CD4-positive, alpha-beta T cell (primary cell): ENCODE data around the gene CACHD1. TPM values are rescaled to one million over a fixed set of nuclear protein-coding genes. Genes with fewer than 3 reads are reported as not detected.

Source experiments
- ATAC-seq: fragments of 200-7000 bp; cut with Tn5 transposase; one replicate; pipeline ENCODE4 v1.10.0; 2022; ENCODE audit warnings: mild to moderate bottlenecking; ENCODE audit not compliant: poor library complexity
- CTCF ChIA-PET: fragments of 350-600 bp; sonication (Branson Sonifier 250); formaldehyde crosslinking; loops from one replicate; lab custom pipeline; 2021; ENCODE audit warnings: antibody characterized with exemption, inconsistent platforms; lab: Charles Lee
- POLR2A ChIA-PET: fragments of 350-600 bp; sonication (Branson Sonifier 250); formaldehyde crosslinking; loops from one replicate; lab custom pipeline; 2021; ENCODE audit warnings: antibody characterized with exemption, inconsistent platforms; lab: Charles Lee
- DNase-seq, 14 experiments: peaks; one replicate each; pipeline ENCODE4 v3.0.0-alpha.2; 2013 to 2020; ENCODE audit warnings: mixed read lengths in 2 of 14
- H3K27ac ChIP-seq, 2 donors: one replicate each; pipeline versions ENCODE4 v1.5.1 to v1.7.0; 2013; ENCODE audit warnings: low read length in 2 of 2, low read depth in 1 of 2, mild to moderate bottlenecking in 1 of 2
- H3K27me3 ChIP-seq, 2 experiments: 1 replicate in 1 of 2; 2 replicates in 1 of 2; pipeline versions ENCODE4 v1.6.1 to v1.7.0; 2013; ENCODE audit warnings: low read length in 2 of 2, control low read depth in 1 of 2, mild to moderate bottlenecking in 1 of 2, moderate library complexity in 1 of 2; ENCODE audit not compliant: insufficient read depth in 2 of 2, control insufficient read depth in 1 of 2
- H3K36me3 ChIP-seq: one replicate; pipeline ENCODE4 v1.6.1; 2013; ENCODE audit warnings: low read length, control low read depth; ENCODE audit not compliant: insufficient read depth
- H3K4me1 ChIP-seq: one replicate; pipeline ENCODE4 v1.6.1; 2013; ENCODE audit warnings: low read length, control low read depth; ENCODE audit not compliant: insufficient read depth
- H3K4me3 ChIP-seq: one replicate; pipeline ENCODE4 v1.5.1; 2013; ENCODE audit warnings: mild to moderate bottlenecking, low read length, moderate library complexity
- H3K9me3 ChIP-seq, 2 experiments: 1 replicate in 1 of 2; 2 replicates in 1 of 2; pipeline versions ENCODE4 v1.6.1 to v1.7.0; 2013; ENCODE audit warnings: low read length in 2 of 2, mild to moderate bottlenecking in 2 of 2, control low read depth in 1 of 2, moderate library complexity in 1 of 2; ENCODE audit not compliant: control insufficient read depth in 1 of 2, insufficient read depth in 1 of 2
- H3K27ac Mint-ChIP-seq: one replicate; pipeline ENCODE4 v1.8.0; 2020; ENCODE audit warnings: mixed read lengths
- H3K27me3 Mint-ChIP-seq: one replicate; pipeline ENCODE4 v1.8.0; 2021; ENCODE audit warnings: mixed read lengths
- H3K36me3 Mint-ChIP-seq: one replicate; pipeline ENCODE4 v1.8.0; 2021; ENCODE audit warnings: low read depth, mixed read lengths
- H3K4me1 Mint-ChIP-seq: one replicate; pipeline ENCODE4 v1.8.0; 2021; ENCODE audit warnings: low read depth, mixed read lengths
- H3K4me3 Mint-ChIP-seq: one replicate; pipeline ENCODE4 v1.8.0; 2020; ENCODE audit warnings: mild to moderate bottlenecking, mixed read lengths
- H3K9me3 Mint-ChIP-seq: one replicate; pipeline ENCODE4 v1.8.0; 2020; ENCODE audit warnings: mixed read lengths
- intact Hi-C, 2 experiments: fragments of 100-400 bp; cut with DNase I in 1 of 2; cut with micrococcal nuclease in 1 of 2; formaldehyde crosslinking; loops; one replicate each; pipeline versions ENCODE4 v1.15.1 to v1.9.0; 2023 to 2025; cut with DNase I, micrococcal nuclease
- total RNA-seq, 174 experiments: library from RNA in 2 of 174; stranded (reverse) in 2 of 174; gene quantifications; one replicate each; pipeline ENCODE4 v1.2.3 and lab custom pipeline; 2021 to 2026
- TF ChIP-seq, protein P1 (sequence below): fragments of 200-600 bp; IDR thresholded peaks from one replicate; pipeline ENCODE4 v1.8.0; 2022; ENCODE audit warnings: antibody characterized with exemption, mild to moderate bottlenecking

The CACHD1 gene
- total RNA-seq, 2 experiments from 2014 or later = 6.2 to 7.1 TPM

DNA sequence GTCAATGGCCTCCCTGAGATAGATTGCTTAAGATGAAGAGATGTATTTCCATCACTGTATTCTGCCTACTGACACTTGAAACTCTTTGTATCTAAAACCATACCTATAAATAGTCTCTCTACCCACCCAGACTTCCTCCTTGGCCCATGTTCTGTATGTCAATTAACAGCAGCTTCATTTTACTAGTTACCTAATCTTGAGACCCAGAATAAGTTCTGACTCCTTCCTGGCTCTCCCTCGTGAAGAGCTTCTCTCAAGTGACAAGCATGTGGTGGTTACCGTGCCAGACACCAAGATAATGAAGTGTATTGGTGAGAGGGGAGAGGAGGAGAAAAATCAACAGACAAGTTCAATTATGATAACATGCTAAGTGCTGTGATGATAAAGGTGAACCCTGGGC lies 146.1 kb downstream of the CACHD1 start:
- H3K27me3 ChIP-seq = peaks cover 0 to 5% of the 10 kb centered on the region in 2 experiments
- peaks cover 7% of the 10 kb centered on the region for H3K36me3 Mint-ChIP-seq
- H3K27me3 Mint-ChIP-seq = no peaks in the 10 kb centered on the region
- no peaks in the 10 kb centered on the region for H3K4me1 ChIP-seq
- TF ChIP-seq, protein P1, sequence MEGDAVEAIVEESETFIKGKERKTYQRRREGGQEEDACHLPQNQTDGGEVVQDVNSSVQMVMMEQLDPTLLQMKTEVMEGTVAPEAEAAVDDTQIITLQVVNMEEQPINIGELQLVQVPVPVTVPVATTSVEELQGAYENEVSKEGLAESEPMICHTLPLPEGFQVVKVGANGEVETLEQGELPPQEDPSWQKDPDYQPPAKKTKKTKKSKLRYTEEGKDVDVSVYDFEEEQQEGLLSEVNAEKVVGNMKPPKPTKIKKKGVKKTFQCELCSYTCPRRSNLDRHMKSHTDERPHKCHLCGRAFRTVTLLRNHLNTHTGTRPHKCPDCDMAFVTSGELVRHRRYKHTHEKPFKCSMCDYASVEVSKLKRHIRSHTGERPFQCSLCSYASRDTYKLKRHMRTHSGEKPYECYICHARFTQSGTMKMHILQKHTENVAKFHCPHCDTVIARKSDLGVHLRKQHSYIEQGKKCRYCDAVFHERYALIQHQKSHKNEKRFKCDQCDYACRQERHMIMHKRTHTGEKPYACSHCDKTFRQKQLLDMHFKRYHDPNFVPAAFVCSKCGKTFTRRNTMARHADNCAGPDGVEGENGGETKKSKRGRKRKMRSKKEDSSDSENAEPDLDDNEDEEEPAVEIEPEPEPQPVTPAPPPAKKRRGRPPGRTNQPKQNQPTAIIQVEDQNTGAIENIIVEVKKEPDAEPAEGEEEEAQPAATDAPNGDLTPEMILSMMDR = no peak
- intact Hi-C loops = no loop called here
- H3K27ac Mint-ChIP-seq = no peak overlapping the region
- no peak for ATAC-seq
- peaks cover 4% of the 10 kb centered on the region for H3K9me3 Mint-ChIP-seq
- peaks cover 14% of the 10 kb centered on the region for H3K4me1 Mint-ChIP-seq
- H3K36me3 ChIP-seq = no peaks in the 10 kb centered on the region
- no peak overlapping the region for H3K4me3 ChIP-seq
- no peak for DNase-seq
- H3K27ac ChIP-seq = no peak overlapping the region
- H3K4me3 Mint-ChIP-seq = no peak overlapping the region
- H3K9me3 ChIP-seq = peaks cover 0 to under 1% of the 10 kb centered on the region in 2 experiments
- ChIA-PET POLR2A (interaction anchor here (0.7 kb wide), 2 partner anchors 25 to 363 kb away, joined by 3 read pairs; no protein-coding TSS in a partner anchor), CTCF (no interaction called here)

DNA sequence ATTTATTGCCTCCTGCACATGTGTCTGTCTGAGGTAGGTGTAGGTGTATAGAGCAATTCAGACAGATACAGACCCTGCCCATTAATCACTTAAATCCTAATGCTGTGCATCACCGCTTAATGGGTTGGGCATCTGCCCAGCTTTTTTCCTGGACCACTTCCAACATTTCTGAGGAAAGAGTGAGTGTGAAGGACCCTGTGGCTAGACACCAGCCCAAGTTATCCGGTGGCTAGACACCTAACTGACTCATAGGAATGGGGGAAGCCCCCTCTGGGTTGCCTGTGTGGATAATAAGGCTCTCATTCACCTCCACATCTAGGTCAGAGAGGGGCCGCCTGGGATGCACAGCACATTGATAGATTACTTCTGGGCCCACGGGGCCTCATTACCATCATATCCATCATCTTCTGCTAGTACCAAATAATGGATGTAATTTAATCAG lies 153.8 kb downstream of the CACHD1 start:
- Histone ChIP-seq H3K27me3 (no peaks in the 10 kb centered on the region), H3K4me3 (no peak overlapping the region), H3K4me1 (no peaks in the 10 kb centered on the region), H3K27ac (no peak overlapping the region), H3K9me3 (no peaks in the 10 kb centered on the region), H3K36me3 (no peaks in the 10 kb centered on the region)
- ChIA-PET CTCF (no interaction called here), POLR2A (no interaction called here)
- Mint-ChIP-seq H3K36me3 (no peaks in the 10 kb centered on the region), H3K9me3 (no peaks in the 10 kb centered on the region), H3K27ac (no peak overlapping the region), H3K4me1 (no peaks in the 10 kb centered on the region), H3K4me3 (no peak overlapping the region), H3K27me3 (no peaks in the 10 kb centered on the region)
- intact Hi-C loops = no loop called here
- ATAC-seq = no peak
- TF ChIP-seq, protein P1 = no peak
- no peak for DNase-seq

DNA sequence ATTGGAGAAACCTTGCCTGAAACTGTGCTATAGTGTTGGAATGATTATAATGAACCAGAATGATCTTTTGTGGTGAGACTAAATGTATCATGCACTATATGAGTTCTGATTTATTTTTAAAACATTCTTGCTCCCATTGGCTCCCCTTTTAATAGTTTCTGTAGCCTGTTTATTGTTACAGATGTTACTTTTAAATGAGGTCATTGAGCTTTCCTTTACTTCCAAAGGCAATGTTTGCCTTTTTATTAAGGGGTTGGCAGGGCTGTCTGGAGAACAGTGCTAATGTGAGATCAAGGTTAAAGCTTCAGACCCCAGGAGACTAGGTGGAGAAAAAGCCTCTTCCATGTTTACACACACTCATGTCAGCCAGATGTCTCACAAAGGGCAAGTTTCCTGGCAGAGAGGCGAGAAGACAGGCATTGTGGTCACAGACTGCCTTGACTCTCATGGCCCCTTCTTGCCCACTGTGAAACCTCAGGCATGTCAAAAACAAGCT lies 154.3 kb downstream of the CACHD1 start:
- DNase-seq (no peak), ATAC-seq (no peak)
- Mint-ChIP-seq H3K9me3 (no peaks in the 10 kb centered on the region), H3K4me1 (no peaks in the 10 kb centered on the region), H3K27me3 (no peaks in the 10 kb centered on the region), H3K27ac (no peak overlapping the region), H3K36me3 (no peaks in the 10 kb centered on the region), H3K4me3 (no peak overlapping the region)
- no peak overlapping the region for H3K27ac ChIP-seq
- no peaks in the 10 kb centered on the region for H3K27me3 ChIP-seq
- no peak overlapping the region for H3K4me3 ChIP-seq
- intact Hi-C loops = no loop called here
- POLR2A ChIA-PET = no interaction called here
- H3K9me3 ChIP-seq = no peaks in the 10 kb centered on the region
- H3K4me1 ChIP-seq = no peaks in the 10 kb centered on the region
- H3K36me3 ChIP-seq = no peaks in the 10 kb centered on the region
- TF ChIP-seq, protein P1 = no peak
- CTCF ChIA-PET = no interaction called here
